Tibial artery (tissue), 4 donors: ENCODE results near the gene UBE2G1.

ENCODE experiments used
- DNase-seq, 2 donors: peaks; one replicate each; pipeline ENCODE4 v3.0.0-alpha.2; 2019
- H3K27ac ChIP-seq, 2 donors: fragments of 200-600 bp; sonication (generic) in 1 of 2; 1 replicate in 1 of 2; 2 replicates in 1 of 2; pipeline ENCODE4 v1.5.1; 2018 to 2019; ENCODE audit warnings: mild to moderate bottlenecking in 1 of 2
- H3K27me3 ChIP-seq, 2 donors: fragments of 200-600 bp; sonication (generic) in 1 of 2; one replicate each; pipeline versions ENCODE4 v1.5.1 to v1.6.0; 2016 to 2019
- H3K36me3 ChIP-seq, 3 donors: fragments of 200-600 bp; sonication (generic) in 2 of 3; one replicate each; pipeline ENCODE4 v1.5.1; 2016 to 2019; ENCODE audit warnings: mild to moderate bottlenecking in 2 of 3
- H3K4me1 ChIP-seq, 4 donors: fragments of 200-600 bp; sonication (generic) in 2 of 4; 1 replicate in 3 of 4; 2 replicates in 1 of 4; pipeline ENCODE4 v1.5.1; 2016 to 2019
- H3K4me3 ChIP-seq, 2 donors: fragments of 200-600 bp; sonication (generic) in 1 of 2; 1 replicate in 1 of 2; 2 replicates in 1 of 2; pipeline ENCODE4 v1.5.1; 2018 to 2019; ENCODE audit warnings: mild to moderate bottlenecking in 2 of 2
- H3K9me3 ChIP-seq, 3 donors: fragments of 200-600 bp; sonication (generic) in 1 of 3; one replicate each; pipeline ENCODE4 v1.5.1; 2016 to 2019
- intact Hi-C: fragments of 100-400 bp; cut with DNase I; formaldehyde crosslinking; loops from one replicate; pipeline ENCODE4 v1.15.0; 2023; ENCODE audit warnings: low total_unique reads
- TF ChIP-seq, protein P1 (sequence below), 2 experiments: fragments of 200-600 bp in 1 of 2; fragments of 450-650 bp in 1 of 2; IDR thresholded peaks; one replicate each; pipeline ENCODE4 v1.5.1; 2017 to 2019; ENCODE audit warnings: antibody characterized with exemption in 2 of 2, mild to moderate bottlenecking in 1 of 2, moderate library complexity in 1 of 2

The UBE2G1 gene

DNA sequence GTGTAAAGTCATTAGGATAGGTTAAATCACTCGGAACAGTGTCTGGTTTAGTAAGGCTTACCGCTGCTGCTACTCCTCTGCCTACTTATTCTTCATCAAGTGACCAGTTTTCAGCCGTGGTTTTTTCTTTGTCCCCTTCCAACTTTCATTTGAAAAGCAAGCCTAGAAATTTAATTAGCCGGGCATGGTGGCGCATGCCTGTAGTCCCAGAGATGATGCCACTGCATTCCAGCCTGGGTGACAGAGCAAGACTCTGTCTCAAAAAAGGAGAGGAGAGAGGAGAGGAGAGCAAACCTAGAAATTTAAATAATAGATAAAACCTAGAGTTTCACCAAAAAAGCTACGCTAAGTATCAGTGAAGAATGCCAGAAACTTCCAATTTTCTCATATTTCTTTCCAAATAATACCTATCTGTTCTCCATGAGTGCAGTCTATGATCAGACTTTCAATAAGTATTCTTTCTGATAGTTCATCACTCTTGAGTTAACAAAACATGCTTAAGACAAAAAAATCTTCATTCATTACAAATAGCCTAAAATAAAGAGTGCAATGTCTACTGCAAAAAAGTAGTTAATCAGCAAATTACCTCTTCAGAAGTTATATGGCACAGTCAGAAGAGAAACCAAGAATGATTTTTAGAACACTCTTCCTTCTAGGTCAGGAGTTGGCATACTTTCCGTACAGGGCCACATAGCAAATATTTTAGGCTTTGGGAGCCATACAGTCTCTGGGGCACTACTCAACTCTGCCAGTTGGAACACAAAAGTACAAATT lies 117.8 kb downstream of the UBE2G1 start:
- Histone ChIP-seq H3K4me1 (peaks cover 0 to 52% (median 30%) of the 10 kb centered on the region in 4 donors), H3K36me3 (no peaks in the 10 kb centered on the region), H3K27ac (peak overlapping the region; percentile 65), H3K27me3 (no peaks in the 10 kb centered on the region), H3K4me3 (no peak overlapping the region), H3K9me3 (no peaks in the 10 kb centered on the region)
- TF ChIP-seq, protein P1, sequence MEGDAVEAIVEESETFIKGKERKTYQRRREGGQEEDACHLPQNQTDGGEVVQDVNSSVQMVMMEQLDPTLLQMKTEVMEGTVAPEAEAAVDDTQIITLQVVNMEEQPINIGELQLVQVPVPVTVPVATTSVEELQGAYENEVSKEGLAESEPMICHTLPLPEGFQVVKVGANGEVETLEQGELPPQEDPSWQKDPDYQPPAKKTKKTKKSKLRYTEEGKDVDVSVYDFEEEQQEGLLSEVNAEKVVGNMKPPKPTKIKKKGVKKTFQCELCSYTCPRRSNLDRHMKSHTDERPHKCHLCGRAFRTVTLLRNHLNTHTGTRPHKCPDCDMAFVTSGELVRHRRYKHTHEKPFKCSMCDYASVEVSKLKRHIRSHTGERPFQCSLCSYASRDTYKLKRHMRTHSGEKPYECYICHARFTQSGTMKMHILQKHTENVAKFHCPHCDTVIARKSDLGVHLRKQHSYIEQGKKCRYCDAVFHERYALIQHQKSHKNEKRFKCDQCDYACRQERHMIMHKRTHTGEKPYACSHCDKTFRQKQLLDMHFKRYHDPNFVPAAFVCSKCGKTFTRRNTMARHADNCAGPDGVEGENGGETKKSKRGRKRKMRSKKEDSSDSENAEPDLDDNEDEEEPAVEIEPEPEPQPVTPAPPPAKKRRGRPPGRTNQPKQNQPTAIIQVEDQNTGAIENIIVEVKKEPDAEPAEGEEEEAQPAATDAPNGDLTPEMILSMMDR (IDR thresholded peaks at IDR 0.05), result no peak
- intact Hi-C loops, result no loop called here
- no peak for DNase-seq

DNA sequence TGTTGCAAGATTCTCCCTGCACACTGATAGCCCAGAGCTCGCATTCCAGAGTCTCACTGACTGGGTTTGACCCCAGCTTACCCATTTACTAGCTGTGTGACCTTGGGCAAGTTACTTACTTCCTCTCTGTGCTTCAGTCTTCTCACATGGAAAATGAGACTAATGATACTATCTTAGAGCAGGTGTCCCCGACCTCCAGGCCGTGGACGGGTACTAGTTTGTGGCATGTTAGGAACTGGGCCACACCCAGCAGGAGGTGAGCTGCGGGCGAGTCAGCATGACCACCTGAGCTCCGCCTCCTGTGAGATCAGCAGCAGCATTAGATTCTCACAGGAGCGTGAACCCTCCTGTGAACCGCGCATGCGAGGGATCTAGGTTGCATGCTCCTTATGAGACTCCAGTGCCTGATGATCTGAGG lies 118.5 kb downstream of the UBE2G1 start:
- H3K27ac ChIP-seq, result peak overlapping the region; percentile 65
- no peaks in the 10 kb centered on the region for H3K9me3 ChIP-seq
- intact Hi-C loops, result no loop called here
- no peaks in the 10 kb centered on the region for H3K27me3 ChIP-seq
- no peaks in the 10 kb centered on the region for H3K36me3 ChIP-seq
- H3K4me1 ChIP-seq, result peaks cover 0 to 52% (median 30%) of the 10 kb centered on the region in 4 donors
- DNase-seq, result no peak
- TF ChIP-seq, protein P1 (IDR thresholded peaks at IDR 0.05), result no peak
- no peak overlapping the region for H3K4me3 ChIP-seq

DNA sequence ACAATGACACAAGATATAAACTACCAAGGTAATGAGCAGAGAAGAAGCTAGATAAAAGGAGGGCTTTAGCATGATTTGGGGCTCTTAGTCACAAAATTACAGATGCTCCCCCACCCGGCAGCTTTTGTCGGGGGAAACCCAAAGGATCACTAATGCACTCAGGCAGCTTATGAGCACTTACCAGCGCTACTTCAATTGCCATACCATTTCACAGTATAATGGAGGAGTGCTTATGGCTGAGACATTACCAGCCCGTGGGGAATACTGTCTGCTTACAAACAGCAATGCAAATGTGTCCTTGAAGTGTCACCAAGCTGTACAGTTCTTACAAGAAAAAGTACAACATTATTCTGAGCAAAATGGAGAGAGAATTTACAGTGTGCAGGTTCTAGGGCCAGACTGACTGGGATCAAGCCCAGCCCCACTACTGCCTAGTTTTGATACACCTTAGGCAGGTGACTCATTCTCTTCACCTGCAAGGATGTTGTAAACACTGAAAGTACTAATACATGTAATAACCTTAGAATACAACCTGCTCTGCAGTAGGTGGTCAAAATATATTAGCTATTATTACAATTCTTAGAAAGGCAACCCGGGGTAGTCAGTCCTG lies 119.0 kb downstream of the UBE2G1 start:
- TF ChIP-seq, protein P1 (IDR thresholded peaks at IDR 0.05), result no peak
- Histone ChIP-seq H3K27me3 (no peaks in the 10 kb centered on the region), H3K9me3 (no peaks in the 10 kb centered on the region), H3K36me3 (peaks cover 0 to under 1% (median 0%) of the 10 kb centered on the region in 3 donors), H3K27ac (peak overlapping the region; percentile 65), H3K4me3 (no peak overlapping the region), H3K4me1 (peaks cover 0 to 52% (median 30%) of the 10 kb centered on the region in 4 donors)
- DNase-seq, result no peak
- intact Hi-C loops, result no loop called here

DNA sequence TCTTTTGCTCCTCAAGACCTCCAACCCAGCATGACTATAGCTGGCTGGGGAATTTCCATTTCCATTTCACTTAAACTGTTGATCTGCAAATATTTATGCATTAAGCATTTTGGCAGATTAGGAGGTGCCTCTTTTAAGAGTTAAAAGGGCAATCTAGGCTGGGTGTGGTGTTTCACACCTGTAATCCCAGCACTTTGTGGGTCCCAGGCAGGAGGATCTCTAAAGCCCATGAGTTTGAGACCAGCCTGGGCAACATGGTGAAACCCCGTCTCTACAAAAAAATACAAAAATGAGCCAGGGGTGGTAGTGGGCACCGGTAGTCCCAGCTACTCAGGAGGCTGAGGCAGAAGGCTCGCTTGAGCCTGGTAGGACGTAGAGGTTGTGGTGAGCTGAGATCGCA lies 119.8 kb downstream of the UBE2G1 start:
- DNase-seq, result no peak
- Histone ChIP-seq H3K27me3 (no peaks in the 10 kb centered on the region), H3K4me1 (peaks cover 0 to 50% (median 29%) of the 10 kb centered on the region in 4 donors), H3K27ac (no peak overlapping the region), H3K4me3 (no peak overlapping the region), H3K36me3 (peaks cover 6 to 8% (median 7%) of the 10 kb centered on the region in 3 donors), H3K9me3 (no peaks in the 10 kb centered on the region)
- TF ChIP-seq, protein P1 (IDR thresholded peaks at IDR 0.05), result no peak
- intact Hi-C loops, result no loop called here

DNA sequence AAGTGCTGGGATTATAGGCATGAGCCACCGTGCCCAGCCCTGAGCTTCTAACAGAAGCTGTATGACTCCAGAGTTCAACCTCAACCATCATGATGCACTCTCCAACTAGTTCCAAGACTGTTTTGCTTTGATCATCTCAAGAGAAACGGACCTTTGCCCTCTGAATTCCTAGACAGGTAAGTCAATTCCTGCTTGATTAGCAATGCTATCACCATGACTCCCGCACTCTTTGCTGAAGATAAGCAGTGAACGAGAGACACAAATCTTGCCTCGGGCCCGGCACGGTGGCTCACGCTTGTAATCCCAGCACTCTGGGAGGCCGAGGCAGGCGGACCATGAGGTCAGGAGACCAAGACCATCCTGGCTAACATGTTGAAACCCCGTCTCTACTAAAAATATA lies 124.9 kb downstream of the UBE2G1 start:
- peaks cover 27 to 39% (median 31%) of the 10 kb centered on the region in 3 donors for H3K36me3 ChIP-seq
- H3K27me3 ChIP-seq, result no peaks in the 10 kb centered on the region
- peaks cover 0 to 2% (median 0%) of the 10 kb centered on the region in 4 donors for H3K4me1 ChIP-seq
- TF ChIP-seq, protein P1 (IDR thresholded peaks at IDR 0.05), result no peak
- no peak for DNase-seq
- intact Hi-C loops, result no loop called here
- no peak overlapping the region for H3K4me3 ChIP-seq
- no peaks in the 10 kb centered on the region for H3K9me3 ChIP-seq
- no peak overlapping the region for H3K27ac ChIP-seq
